ENCODE results near the gene DLG5. TPM values are rescaled to one million over a fixed set of nuclear protein-coding genes. Genes with fewer than 3 reads are reported as not detected.

DLG5 gene
- total and polyA plus RNA-seq, 9 of the 15 experiments (the other 6 are each of a cell fraction or from before 2014, with no cell fraction given): 1.4 to 26.8 (median 11.2) TPM

DNA sequence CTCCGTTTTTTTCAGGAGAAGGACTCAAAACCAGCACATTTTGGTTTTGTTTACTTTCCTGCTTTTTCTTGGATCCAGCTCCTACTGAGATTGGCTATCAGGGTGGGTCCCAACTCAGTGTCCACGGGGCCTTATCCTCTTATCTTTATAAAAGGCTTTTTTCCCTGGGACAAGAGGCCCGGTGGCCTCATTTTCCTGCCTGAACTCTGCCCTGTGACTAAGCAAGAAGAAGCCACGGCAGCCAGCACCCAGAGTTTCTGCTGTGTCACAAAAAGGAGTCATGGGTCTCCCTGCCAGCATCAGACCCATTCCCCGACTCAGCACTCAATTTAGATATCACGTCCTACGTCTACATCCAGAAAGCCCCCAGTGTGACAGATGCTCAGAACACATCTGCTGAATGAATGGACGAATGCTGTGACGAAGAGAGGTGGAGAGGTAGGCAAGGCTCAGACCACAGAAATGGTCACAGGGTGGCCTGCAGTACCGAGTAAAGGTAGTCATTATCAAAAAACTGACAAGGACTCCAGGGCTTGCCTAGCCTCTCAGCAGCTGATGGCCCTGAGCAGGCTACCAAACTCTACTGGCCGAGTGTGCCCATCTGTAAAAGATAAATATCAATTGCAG is 16.7 kb downstream of the DLG5 start (continued):
- TF ChIP-seq, protein P1, sequence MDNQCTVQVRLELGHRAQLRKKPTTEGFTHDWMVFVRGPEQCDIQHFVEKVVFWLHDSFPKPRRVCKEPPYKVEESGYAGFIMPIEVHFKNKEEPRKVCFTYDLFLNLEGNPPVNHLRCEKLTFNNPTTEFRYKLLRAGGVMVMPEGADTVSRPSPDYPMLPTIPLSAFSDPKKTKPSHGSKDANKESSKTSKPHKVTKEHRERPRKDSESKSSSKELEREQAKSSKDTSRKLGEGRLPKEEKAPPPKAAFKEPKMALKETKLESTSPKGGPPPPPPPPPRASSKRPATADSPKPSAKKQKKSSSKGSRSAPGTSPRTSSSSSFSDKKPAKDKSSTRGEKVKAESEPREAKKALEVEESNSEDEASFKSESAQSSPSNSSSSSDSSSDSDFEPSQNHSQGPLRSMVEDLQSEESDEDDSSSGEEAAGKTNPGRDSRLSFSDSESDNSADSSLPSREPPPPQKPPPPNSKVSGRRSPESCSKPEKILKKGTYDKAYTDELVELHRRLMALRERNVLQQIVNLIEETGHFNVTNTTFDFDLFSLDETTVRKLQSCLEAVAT (IDR thresholded peaks at IDR 0.05): 0 out of 4 replicates have a peak, but pooled peaks of 1 of the 2 experiments have one; percentile 11
- TF ChIP-seq FUS (optimal IDR thresholded peaks at IDR 0.05; ENCODE audit: low read depth, low read length): no peak
- TF ChIP-seq, protein P2, sequence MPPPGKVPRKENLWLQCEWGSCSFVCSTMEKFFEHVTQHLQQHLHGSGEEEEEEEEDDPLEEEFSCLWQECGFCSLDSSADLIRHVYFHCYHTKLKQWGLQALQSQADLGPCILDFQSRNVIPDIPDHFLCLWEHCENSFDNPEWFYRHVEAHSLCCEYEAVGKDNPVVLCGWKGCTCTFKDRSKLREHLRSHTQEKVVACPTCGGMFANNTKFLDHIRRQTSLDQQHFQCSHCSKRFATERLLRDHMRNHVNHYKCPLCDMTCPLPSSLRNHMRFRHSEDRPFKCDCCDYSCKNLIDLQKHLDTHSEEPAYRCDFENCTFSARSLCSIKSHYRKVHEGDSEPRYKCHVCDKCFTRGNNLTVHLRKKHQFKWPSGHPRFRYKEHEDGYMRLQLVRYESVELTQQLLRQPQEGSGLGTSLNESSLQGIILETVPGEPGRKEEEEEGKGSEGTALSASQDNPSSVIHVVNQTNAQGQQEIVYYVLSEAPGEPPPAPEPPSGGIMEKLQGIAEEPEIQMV (tag; conservative IDR thresholded peaks at IDR 0.05; ENCODE audit: low read depth): peak; percentile 6; the same call in 1 of the 2 replicates
- TF ChIP-seq, protein P3, sequence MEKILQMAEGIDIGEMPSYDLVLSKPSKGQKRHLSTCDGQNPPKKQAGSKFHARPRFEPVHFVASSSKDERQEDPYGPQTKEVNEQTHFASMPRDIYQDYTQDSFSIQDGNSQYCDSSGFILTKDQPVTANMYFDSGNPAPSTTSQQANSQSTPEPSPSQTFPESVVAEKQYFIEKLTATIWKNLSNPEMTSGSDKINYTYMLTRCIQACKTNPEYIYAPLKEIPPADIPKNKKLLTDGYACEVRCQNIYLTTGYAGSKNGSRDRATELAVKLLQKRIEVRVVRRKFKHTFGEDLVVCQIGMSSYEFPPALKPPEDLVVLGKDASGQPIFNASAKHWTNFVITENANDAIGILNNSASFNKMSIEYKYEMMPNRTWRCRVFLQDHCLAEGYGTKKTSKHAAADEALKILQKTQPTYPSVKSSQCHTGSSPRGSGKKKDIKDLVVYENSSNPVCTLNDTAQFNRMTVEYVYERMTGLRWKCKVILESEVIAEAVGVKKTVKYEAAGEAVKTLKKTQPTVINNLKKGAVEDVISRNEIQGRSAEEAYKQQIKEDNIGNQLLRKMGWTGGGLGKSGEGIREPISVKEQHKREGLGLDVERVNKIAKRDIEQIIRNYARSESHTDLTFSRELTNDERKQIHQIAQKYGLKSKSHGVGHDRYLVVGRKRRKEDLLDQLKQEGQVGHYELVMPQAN (IDR thresholded peaks at IDR 0.05; ENCODE audit: borderline replicate concordance): peak; percentile 28; the same call in 1 of the 2 replicates
- no peak for TF ChIP-seq ZNF583 (CRISPR knock-in tag; IDR thresholded peaks at IDR 0.05)
- TF ChIP-seq ZBTB17 (CRISPR knock-in tag; IDR thresholded peaks at IDR 0.05): peak; percentile 74
- no peak for TF ChIP-seq DDX20 (tag; IDR thresholded peaks at IDR 0.05; ENCODE audit: low read depth)
- no peak for TF ChIP-seq ZNF717 (CRISPR knock-in tag; IDR thresholded peaks at IDR 0.05)
- no peak for TF ChIP-seq SRF (CRISPR knock-in tag; IDR thresholded peaks at IDR 0.05)
- TF ChIP-seq ZKSCAN1 (IDR thresholded peaks at IDR 0.05; ENCODE audit: low read depth, low read length): no peak
- TF ChIP-seq HOXB6 (CRISPR knock-in tag; IDR thresholded peaks at IDR 0.05; ENCODE audit: borderline replicate concordance): peak; percentile 61; the same call in 1 of the 2 replicates
- no peak for TF ChIP-seq MCM2 (IDR thresholded peaks at IDR 0.05; ENCODE audit: low read depth)
- TF ChIP-seq RBM39 (optimal IDR thresholded peaks at IDR 0.05; ENCODE audit: low read depth, low read length): no peak
- peak in 1 of 2 experiments; percentile 66; a peak in 2 of 4 replicates for TF ChIP-seq KDM1A (IDR thresholded peaks at IDR 0.05)
- TF ChIP-seq SPI1 (IDR thresholded peaks at IDR 0.05; ENCODE audit: borderline replicate concordance, low read depth, low read length): no peak
- no peak for TF ChIP-seq KHSRP (IDR thresholded peaks at IDR 0.05)
- TF ChIP-seq HDAC3 (IDR thresholded peaks at IDR 0.05; ENCODE audit: borderline replicate concordance, partially characterized antibody): no peak
- TF ChIP-seq, protein P4, sequence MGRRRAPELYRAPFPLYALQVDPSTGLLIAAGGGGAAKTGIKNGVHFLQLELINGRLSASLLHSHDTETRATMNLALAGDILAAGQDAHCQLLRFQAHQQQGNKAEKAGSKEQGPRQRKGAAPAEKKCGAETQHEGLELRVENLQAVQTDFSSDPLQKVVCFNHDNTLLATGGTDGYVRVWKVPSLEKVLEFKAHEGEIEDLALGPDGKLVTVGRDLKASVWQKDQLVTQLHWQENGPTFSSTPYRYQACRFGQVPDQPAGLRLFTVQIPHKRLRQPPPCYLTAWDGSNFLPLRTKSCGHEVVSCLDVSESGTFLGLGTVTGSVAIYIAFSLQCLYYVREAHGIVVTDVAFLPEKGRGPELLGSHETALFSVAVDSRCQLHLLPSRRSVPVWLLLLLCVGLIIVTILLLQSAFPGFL (CRISPR knock-in tag; IDR thresholded peaks at IDR 0.05): 0 out of 2 replicates have a peak, but pooled peaks have one; percentile 34
- TF ChIP-seq ZNF780A (CRISPR knock-in tag; IDR thresholded peaks at IDR 0.05): no peak
- peak; percentile 61; the same call in 1 of the 2 replicates for TF ChIP-seq JUN (IDR thresholded peaks at IDR 0.05; ENCODE audit: borderline replicate concordance, low read depth, low read length)
- no peak for TF ChIP-seq JUN (CRISPR knock-in tag; IDR thresholded peaks at IDR 0.05; ENCODE audit: borderline replicate concordance)
- peak; percentile 48 for TF ChIP-seq GATAD2B (IDR thresholded peaks at IDR 0.05; ENCODE audit: borderline replicate concordance)
- TF ChIP-seq ZNF354B (CRISPR knock-in tag; IDR thresholded peaks at IDR 0.05): no peak
- TF ChIP-seq BRF1 (IDR thresholded peaks at IDR 0.05; ENCODE audit: borderline replicate concordance, extremely low read depth, insufficient read length): no peak
